Measurements from ENCODE around the gene DYNC2LI1. TPM values are rescaled to one million over a fixed set of nuclear protein-coding genes. Genes with fewer than 3 reads are reported as not detected.

DYNC2LI1 gene
- total RNA-seq, 1 experiment from 2014 or later, result 21.5 TPM

DNA sequence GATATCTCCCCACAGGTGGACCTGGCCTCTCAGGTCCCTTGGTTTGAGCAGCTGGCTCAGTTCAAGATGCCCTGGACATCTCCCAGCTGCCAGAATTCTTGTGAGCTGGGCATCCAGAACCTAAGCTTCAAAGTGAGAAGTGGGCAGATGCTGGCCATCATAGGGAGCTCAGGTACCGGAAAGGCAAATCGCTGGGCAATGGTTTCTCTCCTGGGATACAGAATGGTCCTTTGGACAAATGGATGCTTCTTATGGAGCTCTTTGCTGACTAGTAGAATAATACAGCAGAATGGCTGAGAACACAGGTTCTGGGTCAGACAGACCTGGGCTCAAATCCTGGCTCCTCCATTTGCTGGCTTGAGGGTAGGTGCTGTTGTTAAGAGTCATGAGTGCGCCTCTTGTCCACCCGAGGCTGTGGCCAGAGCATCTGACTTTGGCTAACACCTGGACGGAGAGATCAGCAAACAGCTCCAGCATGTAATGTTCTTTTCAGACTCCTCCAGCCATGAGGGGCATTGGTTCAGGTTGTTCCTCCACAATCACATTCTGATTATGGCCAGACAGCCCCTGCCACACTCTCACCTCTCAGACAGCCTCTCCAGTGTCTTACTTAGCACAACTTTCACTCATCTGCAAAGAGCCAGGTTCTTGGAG is 72.4 kb downstream of the DYNC2LI1 start:
- DNase-seq (ENCODE audit: low spot score), result no peak

DNA sequence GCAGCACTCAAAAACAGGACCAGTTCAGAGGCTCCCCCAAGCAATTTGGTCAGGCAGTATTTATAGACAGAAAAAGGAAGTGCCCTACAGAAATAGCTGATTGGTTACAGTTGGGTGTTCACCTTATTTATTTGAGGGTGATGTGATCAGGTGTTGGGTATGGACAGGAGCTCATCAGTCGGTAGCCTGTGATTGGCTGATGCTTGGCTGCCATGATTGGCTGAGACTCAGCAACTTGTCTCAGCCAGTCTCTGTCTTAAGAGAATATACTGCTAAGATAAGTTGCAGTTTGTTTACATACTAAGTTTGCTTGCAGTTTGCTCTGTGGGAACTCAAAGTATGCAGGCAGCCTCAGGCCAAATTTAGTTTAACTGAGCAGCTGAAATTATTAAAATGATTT is 74.4 kb downstream of the DYNC2LI1 start:
- DNase-seq (ENCODE audit: low spot score), result peak; percentile 54

DNA sequence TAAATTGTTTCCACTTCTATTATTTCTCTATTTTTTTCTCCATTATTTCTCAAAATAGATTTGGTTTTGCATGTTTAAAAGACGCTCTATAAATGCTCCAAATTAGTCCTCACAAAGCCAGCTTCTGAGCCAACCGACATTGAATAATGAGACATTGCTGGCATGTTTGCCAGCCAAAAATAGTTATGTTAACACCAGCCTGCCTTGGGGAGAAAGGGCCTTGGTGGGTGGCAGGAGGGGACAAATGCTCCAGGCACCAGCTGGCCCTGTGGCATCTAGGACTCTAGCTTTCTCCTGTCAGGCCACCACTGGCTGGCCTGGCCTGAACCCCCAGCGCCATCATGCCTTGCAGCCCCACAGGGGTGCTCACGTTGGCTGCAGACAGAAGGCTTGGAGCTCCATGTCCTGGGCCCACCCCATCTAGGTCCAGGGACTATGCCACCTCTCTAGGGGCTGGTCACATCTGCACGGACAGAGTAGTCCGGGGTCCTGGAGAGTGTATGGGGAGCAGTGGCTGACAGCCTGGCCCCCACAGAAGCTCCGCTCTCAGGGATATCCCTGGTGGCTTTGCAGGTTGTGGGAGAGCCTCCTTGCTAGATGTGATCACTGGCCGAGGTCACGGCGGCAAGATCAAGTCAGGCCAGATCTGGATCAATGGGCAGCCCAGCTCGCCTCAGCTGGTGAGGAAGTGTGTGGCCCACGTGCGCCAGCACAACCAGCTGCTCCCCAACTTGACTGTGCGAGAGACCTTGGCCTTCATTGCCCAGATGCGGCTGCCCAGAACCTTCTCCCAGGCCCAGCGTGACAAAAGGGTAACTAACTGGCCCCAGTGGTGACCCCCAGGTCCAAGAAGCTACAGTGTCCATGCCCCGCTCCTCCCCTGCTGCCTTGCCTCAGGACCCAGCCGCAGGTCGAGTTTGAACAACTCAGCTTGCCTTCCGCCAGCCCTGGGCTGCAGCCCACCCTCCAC is 77.5 kb downstream of the DYNC2LI1 start:
- no peak for DNase-seq (ENCODE audit: low spot score)

DNA sequence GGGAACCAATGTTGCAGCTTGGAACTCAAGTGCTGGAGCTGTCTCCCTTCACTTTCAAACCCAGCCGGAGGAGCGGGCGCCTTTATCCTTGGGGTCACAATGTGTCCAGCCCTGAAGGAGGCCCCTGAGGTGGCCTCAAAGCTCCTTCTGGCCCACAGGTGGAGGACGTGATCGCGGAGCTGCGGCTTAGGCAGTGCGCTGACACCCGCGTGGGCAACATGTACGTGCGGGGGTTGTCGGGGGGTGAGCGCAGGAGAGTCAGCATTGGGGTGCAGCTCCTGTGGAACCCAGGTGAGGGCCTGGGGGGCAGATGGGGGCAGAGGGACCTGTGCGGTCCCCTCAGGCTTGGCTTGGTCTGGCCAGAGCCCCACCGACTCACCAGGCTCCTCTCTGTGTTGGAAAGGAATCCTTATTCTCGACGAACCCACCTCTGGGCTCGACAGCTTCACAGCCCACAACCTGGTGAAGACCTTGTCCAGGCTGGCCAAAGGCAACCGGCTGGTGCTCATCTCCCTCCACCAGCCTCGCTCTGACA is 78.4 kb downstream of the DYNC2LI1 start:
- no peak for DNase-seq (ENCODE audit: low spot score)

DNA sequence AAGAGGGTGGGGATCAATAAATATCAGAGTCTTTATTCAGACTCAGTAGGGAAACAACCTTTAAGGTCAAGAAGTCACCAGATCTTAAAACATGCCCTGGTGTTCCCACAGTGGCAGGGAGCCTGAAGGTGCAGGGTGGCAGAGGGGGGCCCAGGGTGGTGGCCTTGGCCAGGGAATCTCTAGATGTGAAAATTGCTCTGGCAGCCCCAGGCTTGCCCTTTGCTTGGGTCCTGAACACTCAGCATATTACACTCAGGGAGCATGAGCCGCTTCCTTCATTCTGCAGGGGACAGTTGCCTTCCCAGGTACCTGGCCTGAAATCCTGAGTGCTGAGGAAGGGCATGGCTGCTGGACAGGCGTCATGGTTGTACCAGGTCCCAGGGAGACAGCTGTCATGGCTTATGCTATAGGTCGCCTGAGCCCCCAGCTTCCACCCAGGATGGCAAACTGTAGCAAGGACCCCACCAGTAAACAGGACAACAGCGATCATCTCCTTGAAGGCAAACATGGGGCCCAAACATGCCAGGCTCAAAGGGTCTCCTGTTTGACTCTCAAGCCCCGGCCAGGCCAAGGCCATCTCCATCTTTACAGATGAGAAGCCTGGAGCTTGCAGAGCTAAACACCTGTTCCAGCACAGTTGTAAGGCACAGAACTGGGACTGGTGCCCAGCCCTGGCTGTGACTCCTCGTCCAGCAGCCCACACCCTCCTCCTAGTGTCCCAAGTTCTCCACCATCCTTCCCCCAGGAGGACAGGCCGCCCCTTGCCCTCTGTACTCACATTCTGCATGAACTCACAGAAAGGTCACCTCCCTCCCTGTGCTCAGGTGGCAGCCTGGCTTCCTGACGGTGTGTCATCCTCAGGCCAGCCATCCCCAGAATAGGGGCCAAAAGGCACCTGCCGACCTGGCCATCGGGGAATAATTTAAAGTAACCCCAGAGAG is 79.6 kb downstream of the DYNC2LI1 start:
- no peak for DNase-seq (ENCODE audit: low spot score)

DNA sequence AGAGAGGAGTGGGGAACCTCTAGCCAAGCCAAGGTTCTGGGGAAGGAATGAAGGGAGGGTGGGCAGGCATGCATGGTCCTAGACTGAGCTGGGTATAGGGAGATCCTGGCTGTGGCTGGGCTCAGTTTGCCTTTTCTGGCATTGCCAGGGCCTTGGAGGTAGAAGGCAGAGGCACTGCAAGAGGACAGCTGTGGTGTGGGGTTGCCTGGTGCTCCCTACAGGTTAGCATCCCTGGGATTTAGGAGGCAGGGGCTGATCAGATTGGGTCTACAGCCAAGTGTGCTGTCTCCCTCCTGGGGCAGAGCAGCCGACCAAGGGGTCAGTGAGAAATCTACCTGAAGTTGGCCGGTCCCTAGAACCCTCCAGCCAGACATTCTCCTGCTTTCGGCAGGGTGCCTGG is 80.8 kb downstream of the DYNC2LI1 start:
- DNase-seq (ENCODE audit: low spot score), result no peak

DNA sequence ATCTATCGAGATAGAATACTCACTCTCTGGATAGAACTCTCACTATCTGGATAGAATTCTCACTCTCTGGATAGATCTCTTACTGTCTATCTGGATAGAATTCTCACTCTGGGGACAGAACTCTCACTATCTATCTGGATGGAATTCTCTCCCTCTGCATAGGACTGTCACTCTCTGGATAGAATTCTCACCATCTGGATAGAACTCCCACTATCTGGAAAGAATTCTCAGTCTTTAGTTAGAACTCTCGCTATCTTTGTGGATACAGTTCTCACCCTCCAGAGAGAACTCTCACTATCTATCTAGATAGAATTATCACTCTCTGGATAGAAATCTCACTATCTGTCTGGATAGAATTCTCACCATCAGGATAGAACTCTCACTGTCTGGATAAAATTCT is 81.5 kb downstream of the DYNC2LI1 start:
- DNase-seq (ENCODE audit: low spot score), result no peak

Other genes with a start within 250 kb of the DYNC2LI1 start
- gene THADA, start 178.0 kb upstream of the DYNC2LI1 start, total RNA-seq (2014; rRNA removed; shearing (Covaris generic)), result 10.9 and 13.5 TPM in 2 replicates
- 0.70 and 0.75 TPM in 2 replicates for gene PLEKHH2, start 136.8 kb upstream of the DYNC2LI1 start, total RNA-seq (2014; rRNA removed; shearing (Covaris generic))
- 3.9 and 4.2 TPM in 2 replicates for gene C1GALT1C1L, start 97.6 kb upstream of the DYNC2LI1 start, total RNA-seq (2014; rRNA removed; shearing (Covaris generic))
- gene ABCG5, start 64.8 kb downstream of the DYNC2LI1 start, total RNA-seq (2014; rRNA removed; shearing (Covaris generic)), result not detected in 2 replicates
- gene ABCG8, start 64.9 kb downstream of the DYNC2LI1 start, total RNA-seq (2014; rRNA removed; shearing (Covaris generic)), result not detected in 2 replicates
- 39.9 and 50.6 TPM in 2 replicates for gene LRPPRC, start 221.9 kb downstream of the DYNC2LI1 start, total RNA-seq (2014; rRNA removed; shearing (Covaris generic))